NCI-H2107 treated with DMSO at 0.1 percent for 48 hours (cell line): ENCODE data around the gene DOCK11.
"Not testable (repeated sequence)": the region's sequence is repeated elsewhere in the genome, so short reads cannot be mapped to it uniquely, and the experiment has no call there.

Source experiments
- DNase-seq: peaks from one replicate; lab custom pipeline; 2025; ENCODE audit not compliant: unreplicated experiment; lab: John Stamatoyannopoulos, UW

DOCK11 gene

DNA sequence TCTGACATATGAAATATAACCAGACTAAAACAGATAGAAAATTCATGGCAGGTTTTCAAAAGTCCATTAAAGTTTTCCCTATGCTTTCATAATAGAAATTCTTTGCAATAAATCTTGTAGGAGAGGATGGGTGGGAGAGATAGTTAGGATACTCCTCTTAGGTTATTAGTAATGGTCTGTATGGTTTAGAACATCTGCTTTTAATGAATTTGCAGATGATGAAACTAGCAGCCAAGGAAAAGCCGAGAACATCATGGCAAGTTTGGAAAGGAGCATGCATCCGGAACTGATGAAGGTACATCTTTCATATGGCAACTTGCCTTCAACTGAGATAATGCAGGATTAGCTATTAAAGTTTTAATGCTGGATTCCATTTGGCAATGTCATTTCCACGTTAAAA, 70.7 kb downstream of the DOCK11 start:
- DNase-seq = no peak

- peak; percentile 72 for DNase-seq
These were observed 74.1 kb downstream of the DOCK11 start for GRCh38 chrX:118569676-118570075.

DNA sequence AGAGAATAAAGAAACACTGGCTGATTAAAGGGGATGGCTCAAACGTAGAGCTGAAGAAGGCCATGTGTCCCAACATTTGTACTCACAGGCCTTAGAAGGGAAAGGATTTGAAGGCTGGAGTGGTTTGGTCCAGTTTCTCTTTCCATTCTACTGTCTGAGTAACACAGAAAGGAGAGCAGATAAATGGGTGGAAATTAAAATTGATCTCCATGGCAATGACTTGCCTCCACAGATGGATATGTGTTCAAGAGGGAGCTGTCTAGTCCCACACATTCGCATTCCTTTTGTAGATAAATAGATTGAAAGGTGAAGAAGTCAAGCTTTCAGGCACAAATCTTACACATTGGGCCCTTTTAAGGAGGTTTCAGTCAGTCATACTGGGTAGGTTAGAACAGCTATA, 74.6 kb downstream of the DOCK11 start:
- no peak for DNase-seq

DNA sequence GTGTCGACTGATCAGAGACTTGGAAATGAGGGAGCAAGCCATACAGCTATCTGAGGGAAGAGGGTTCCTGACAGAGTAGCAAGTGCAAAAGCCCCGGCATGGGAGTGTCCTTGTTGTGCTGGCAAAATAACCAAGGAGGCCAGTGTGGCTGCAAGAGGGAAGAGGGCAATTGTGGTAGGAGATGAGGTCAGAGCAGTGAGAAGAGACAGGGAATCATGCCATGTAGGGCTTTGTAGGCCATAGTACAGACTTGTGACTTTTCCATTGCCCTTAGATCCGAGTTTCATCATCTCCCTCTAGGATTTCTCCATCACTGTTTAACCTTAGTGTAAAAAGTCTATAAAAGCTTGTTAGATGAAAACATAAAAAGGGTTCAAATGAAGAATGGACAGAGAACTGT, 76.2 kb downstream of the DOCK11 start:
- no peak for DNase-seq

DNA sequence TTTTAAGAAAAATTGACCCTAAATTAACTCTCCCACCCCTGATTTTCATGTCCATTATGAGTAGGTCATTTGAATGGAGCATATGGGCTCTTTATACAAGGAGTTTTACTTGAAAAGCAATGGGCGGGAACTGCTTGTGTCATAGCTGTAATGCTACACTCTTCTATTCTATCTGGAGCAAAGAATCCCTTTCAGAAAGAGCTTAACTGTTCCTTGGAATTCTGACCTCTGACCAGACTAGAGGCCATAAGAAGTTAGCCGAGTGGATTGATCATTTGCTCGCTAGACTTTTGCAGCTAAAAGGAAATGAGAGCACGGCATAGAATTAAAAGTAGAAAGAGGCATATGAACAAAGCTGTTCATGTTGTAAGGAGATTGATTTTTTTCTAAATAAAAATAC, 79.1 kb downstream of the DOCK11 start:
- no peak for DNase-seq

DNA sequence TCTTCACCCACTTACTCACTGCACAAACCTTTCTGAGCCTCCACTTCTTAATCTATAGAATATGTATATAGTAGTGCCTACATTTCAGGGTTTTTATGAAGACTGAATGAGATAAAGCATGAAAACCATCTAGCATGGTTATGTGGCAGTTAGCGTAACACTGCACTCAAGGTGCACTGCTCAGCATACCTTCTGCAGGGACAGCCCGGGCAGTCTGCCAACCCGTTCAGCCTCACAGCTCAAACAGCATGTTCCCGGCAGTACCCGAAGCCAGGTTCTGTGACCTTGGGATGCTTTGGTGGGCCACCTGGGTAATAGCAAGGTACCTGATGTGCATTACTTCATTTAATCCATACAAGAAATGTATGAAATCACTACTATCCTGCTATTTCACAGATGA, 81.4 kb downstream of the DOCK11 start:
- DNase-seq = peak; percentile 32

DNA sequence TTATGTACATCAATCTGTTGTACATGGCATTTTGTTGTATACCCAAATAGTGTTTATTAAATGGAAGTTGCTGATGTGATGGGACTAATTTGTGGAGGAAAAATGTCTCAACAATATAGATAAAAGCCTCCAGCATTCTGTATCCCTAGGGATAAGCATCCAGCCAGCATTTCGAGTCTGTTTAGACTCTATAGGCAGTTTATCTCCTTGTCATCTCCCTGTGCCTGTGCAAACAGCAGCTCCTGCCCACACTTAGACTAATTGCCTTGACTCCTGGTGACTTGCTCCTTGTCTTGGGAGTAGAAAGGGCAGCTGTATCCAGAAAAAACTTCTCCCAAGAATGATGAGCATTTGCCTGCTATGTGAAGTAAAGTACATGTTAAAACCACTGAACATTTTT, 83.8 kb downstream of the DOCK11 start:
- DNase-seq = no peak

- not testable (repeated sequence) for DNase-seq
These were observed 87.3 kb downstream of the DOCK11 start for GRCh38 chrX:118582926-118583325.

DNA sequence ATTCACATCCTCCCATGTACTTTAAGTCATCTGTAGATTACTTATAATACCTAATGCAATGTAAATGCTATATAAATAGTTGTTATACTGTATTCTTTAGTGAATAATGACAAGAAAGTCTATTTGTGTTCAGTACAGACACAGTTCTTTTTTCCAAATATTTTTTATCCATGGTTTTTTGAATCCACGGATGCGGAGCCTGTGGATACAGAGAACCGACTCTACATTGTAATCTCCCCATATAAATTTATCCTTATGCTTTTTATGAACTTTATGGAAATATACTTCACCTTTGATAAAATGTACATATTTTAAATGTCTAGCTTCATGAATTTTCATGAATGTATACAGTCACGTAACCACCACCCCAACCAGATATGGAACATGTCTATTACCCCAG, 88.2 kb downstream of the DOCK11 start:
- no peak for DNase-seq

- no peak for DNase-seq
These were observed 89.7 kb downstream of the DOCK11 start for GRCh38 chrX:118585296-118585695.

- DNase-seq = not testable (repeated sequence)
These were observed 90.6 kb downstream of the DOCK11 start for GRCh38 chrX:118586206-118586605.

- no peak for DNase-seq
These were observed 93.1 kb downstream of the DOCK11 start for GRCh38 chrX:118588715-118589114.

- DNase-seq = no peak
These were observed 93.6 kb downstream of the DOCK11 start for GRCh38 chrX:118589227-118589626.

DNA sequence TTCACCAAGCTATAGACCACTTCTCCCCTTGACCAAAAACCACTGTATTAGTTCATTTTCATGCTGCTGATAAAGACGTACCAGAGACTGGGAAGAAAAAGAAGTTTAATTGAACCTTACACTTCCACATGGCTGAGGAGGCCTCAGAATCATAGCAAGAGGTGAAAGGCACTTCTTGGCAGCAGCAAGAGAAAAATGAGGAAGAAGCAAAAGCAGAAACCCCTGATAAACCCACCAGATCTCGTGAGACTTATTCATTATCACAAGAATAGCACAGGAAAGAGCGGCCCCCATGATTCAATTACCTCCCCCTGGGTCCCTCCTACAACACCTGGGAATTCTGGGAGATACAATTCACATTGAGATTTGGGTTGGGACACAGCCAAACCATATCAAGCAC, 97.8 kb downstream of the DOCK11 start:
- no peak for DNase-seq

DNA sequence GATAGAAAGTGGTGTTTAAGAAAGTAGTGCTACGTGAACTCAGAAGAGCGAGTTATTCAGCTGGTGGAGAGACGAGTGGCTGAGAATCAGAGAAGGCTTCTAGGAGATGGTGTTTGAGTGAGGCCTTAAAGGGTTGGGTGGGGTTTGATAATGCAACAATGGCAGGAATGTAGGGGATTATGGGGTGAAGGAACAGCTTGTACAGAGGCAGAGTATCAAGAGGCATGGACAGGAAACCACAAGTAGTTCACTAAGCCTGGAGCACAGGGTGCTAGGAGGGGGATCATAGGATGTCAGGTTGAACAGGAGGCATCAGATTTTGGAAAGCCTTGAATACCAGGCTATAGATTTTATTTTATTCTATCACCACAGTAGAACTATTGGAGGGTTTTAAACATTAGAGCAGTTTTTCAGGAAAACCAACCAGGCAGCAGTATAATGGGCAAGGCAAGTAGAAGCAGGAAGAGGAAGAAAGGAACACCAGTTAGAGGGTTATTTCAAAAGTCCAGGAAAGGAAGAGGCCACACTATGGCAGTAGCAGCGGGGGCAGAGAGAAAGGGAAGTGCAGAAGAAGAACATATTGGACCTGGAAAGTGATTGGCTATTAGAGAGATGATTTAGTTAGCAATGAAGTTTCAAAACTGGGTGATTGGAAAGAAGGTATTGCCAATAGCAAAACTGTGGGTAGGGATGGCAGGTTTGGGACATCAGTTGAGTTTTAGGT, 99.2 kb downstream of the DOCK11 start:
- DNase-seq = no peak

- DNase-seq = peak; percentile 59
These were observed 100.0 kb downstream of the DOCK11 start for GRCh38 chrX:118595501-118596042.

DNA sequence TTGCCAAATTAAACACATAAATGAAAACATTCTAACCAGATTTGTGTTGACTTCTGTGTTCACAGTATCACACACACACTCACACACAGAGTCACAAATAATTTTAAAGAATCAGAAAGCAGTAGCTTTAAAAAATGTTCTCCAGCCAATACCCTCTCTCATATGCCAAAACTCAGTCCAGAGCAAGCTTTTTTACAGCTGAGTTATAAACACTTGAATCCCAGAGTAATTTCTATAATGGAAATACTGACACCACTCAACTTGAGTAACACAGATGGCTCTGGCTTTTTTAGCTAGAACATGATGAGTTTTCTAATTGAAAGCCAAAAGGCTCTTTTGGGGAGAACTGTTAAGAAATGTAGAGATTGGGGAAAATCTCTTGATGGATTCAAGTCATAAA, 100.8 kb downstream of the DOCK11 start:
- no peak for DNase-seq

GRCh38 chrX:118603981-118604380, 108.4 kb downstream of the DOCK11 start:
- DNase-seq = peak; percentile 27

DNA sequence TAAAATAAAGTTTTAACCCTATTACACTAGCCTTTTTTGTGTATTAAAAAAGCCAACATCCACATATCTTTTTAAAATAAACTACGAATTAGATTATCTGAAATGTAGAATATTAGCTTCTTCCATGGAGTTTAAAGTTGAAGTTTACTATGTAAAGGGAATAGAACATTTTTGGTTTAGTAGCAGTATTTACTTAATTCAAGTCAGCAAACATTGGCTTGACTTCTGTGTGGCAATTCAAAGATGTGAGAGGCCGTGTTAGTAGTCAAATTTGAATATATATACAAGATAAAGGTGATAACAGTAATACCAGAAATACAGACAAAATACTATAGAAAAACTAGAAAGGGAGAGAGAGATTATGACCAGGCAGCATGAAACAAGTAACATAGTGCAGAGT, 116.7 kb downstream of the DOCK11 start:
- DNase-seq = no peak

GRCh38 chrX:118614150-118614549, 118.5 kb downstream of the DOCK11 start:
- DNase-seq = no peak

DNA sequence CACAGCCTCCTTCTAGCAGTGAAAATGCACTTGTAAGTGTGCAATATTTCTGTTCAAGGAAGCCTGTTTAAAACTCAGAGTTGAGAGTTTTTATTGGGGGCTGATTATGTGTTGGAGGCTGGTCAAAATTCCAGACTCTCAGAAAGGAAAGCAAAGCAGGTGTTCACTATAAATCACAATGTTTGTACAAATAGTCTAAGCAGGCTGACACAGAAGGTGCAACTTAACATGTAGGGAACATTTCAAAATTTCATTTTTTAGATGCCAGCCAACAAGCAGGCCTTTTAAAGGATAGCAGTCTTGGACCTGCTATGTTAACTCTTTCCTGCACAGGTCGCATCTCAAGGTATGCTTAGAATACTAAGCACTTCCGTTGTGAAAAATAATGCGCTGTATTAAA, 119.5 kb downstream of the DOCK11 start:
- DNase-seq = no peak

DNA sequence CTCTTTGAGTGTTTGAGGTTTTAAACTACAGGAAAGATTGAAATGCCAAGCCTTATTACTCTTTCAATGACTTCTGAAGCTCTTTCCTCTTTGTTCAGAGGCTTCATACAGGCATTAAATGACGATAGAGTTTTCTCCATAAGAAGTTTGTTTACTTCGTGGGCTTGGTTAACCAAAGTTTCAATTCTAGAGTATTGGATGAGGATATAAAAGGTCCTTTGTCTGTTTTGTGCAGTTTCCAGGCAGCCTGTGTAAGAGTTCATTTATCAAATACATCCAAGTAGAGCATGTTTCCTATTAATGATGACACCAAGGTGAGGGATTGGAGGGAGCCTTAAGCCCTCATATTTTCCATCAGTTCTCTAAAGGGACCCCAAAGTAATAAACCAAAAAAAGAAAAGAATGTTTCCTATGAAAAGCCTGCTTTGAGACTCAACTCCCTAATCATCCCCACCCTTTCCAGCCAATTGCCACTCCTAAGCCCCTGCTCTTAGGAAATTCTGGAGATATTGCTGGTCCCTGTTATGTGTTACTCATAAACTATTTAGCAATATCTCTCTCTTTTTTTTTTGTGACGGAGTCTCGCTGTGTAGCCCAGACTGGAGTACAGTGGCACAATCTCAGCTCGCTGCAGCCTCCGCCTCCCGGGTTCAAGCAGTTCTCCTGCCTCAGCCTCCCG, 125.6 kb downstream of the DOCK11 start:
- no peak for DNase-seq

DNA sequence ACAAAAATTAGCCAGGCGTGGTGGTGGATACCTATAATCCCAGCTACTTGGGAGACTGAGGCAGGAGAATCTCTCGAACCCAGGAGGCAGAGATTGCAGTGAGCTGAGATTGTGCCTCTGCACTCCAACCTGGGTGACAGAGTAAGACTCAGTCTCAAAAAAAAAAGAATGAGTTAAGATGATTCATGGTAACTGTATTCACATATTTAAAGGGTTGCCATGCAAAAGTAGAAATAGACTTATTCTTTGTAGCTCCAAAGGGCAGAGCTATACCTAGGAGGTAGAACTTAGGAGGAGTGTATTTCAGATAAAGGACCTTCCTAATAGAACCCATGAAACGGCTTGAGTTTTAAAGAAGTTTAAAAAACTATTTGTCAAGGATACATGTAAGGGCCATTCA, 127.4 kb downstream of the DOCK11 start:
- DNase-seq = no peak
